Retinal pigment epithelial cell (primary cell): ENCODE data around the gene NDUFC2.

ENCODE experiments used
- DNase-seq: peaks from one replicate; pipeline ENCODE4 v3.0.0-alpha.2; 2010; ENCODE audit warnings: low read depth
- H3K4me3 ChIP-seq: 2 replicates; pipeline ENCODE4 v1.5.1; 2011; ENCODE audit warnings: mild to moderate bottlenecking, low read length, control low read depth, moderate library complexity
- CTCF ChIP-seq: conservative IDR thresholded peaks from 2 replicates; pipeline ENCODE4 v1.5.1; 2011; ENCODE audit warnings: low read depth, low read length, control low read depth, inconsistent platforms

Gene NDUFC2

DNA sequence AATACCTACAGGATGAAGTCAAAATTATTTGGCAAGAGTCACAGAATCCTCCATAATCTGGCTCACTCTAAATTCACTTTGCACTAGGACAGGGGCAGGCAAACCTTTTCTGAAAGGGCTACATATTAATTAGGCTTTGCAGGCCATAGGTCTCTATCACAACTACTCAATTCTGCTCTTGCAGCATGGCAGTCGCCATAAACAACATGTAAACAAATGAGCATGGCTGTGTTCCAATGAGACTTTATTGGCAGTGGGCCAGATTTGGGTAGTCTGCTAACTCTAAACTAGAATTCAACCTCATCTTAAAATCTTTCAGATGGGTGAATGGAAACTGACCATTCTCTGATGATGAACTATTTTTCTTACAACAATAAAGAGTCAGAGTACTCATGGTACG lies 10.2 kb downstream of the NDUFC2 start:
- H3K4me3 ChIP-seq: no peak overlapping the region
- TF ChIP-seq CTCF: no peak
- no peak for DNase-seq

GRCh38 chr11:78067704-78068103 lies 12.0 kb downstream of the NDUFC2 start:
- H3K4me3 ChIP-seq: no peak overlapping the region
- DNase-seq: no peak
- no peak for TF ChIP-seq CTCF

- TF ChIP-seq CTCF: no peak
- DNase-seq: no peak
- no peak overlapping the region for H3K4me3 ChIP-seq
Measured at GRCh38 chr11:78066471-78066870, 13.2 kb downstream of the NDUFC2 start.

- no peak for DNase-seq
- no peak for TF ChIP-seq CTCF
- no peak overlapping the region for H3K4me3 ChIP-seq
Measured at GRCh38 chr11:78065203-78065602, 14.5 kb downstream of the NDUFC2 start.

DNA sequence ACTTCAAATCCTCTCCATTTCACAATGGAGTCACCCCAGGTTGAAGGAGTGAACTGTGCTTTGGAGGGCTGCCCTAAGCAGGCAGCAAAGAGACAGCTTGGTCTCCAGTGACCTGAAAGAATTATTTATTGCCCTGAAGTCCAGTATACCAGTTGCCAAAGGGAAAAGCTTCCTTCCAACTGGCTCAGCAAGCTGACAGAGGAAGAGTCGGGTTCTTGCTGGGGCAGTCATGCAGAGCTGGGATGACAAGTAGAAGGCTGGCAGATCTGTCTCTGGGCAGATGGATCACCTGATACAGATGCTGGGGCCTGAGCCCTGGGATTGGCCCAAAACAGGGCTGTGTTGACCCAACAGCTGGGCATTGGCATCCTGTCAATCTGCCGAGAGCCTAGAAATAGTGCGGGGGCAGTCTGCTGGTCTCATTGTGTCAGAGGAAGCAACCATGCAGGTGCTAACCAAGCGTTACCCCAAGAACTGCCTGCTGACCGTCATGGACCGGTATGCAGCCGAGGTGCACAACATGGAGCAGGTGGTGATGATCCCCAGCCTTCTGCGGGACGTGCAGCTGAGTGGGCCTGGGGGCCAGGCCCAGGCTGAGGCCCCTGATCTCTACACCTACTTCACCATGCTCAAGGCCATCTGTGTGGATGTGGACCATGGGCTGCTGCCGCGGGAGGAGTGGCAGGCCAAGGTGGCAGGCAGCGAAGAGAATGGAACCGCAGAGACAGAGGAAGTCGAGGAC lies 16.1 kb downstream of the NDUFC2 start, which contains the start of gene THRSP:
Gene THRSP, plus strand, starts transcription at position 422 of the 742 bp plus-strand sequence. Its CDS starts 21 bp downstream, at position 443.
- TF ChIP-seq CTCF: no peak
- H3K4me3 ChIP-seq: no peak within 1 kb of the TSS
- DNase-seq: no peak

- no peak for DNase-seq
- no peak for TF ChIP-seq CTCF
- H3K4me3 ChIP-seq: no peak overlapping the region
Measured at GRCh38 chr11:78062671-78063070, 17.0 kb downstream of the NDUFC2 start.

- DNase-seq: no peak
Measured at GRCh38 chr11:78061921-78062311, 17.7 kb downstream of the NDUFC2 start.

More at GRCh38 chr11:78061921-78062311, 17.7 kb downstream of the NDUFC2 start:
- H3K4me3 ChIP-seq: no peak overlapping the region
- TF ChIP-seq CTCF: no peak
